Measurements from ENCODE around the gene PML. TPM values are rescaled to one million over a fixed set of nuclear protein-coding genes. Genes with fewer than 3 reads are reported as not detected.

The PML gene
- total and polyA plus RNA-seq, 9 of the 15 experiments (the other 6 are each of a cell fraction or from before 2014, with no cell fraction given), result 5.0 to 50.7 (median 10.1) TPM

DNA sequence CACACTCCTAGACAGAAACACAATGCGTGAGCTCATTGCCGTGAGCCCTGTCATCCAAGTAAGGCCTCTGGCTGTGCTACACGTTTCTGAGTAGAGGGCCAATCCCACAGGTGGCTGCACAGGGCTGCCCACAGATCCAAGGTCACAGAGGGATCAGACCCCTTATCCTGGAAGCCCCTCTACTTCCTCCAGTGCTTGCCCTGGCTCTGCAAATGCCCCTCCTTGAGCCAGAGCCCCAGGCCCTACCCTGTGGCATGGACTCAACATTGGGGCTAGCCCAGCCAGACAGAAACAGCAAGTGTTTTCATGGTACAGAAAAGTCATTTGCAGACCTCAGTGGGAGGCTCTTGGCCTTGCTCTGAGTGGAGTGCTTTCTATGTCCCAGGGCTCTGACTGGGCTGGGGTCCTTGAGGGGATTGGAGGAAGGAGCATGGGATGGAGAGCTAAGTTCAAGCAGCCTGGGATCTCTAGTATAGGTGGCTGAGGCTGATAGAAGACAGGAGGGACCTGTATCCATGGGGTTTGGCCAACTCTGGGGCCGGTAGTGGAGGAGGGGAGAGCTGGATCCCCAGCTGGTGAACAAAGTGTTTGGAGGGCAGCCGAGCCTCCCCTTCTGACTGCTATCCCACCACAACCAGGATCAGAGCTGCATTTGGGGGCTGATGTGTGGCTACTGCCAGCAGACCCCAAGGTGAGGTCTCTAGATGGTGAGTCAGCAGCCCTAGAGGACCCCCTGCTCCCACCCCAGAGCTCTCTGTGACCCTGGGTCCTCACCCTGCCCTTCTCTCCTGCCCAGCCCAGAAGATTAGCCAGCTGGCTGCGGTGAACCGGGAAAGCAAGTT lies 49.1 kb downstream of the PML start (continued):
- TF ChIP-seq, protein P1, sequence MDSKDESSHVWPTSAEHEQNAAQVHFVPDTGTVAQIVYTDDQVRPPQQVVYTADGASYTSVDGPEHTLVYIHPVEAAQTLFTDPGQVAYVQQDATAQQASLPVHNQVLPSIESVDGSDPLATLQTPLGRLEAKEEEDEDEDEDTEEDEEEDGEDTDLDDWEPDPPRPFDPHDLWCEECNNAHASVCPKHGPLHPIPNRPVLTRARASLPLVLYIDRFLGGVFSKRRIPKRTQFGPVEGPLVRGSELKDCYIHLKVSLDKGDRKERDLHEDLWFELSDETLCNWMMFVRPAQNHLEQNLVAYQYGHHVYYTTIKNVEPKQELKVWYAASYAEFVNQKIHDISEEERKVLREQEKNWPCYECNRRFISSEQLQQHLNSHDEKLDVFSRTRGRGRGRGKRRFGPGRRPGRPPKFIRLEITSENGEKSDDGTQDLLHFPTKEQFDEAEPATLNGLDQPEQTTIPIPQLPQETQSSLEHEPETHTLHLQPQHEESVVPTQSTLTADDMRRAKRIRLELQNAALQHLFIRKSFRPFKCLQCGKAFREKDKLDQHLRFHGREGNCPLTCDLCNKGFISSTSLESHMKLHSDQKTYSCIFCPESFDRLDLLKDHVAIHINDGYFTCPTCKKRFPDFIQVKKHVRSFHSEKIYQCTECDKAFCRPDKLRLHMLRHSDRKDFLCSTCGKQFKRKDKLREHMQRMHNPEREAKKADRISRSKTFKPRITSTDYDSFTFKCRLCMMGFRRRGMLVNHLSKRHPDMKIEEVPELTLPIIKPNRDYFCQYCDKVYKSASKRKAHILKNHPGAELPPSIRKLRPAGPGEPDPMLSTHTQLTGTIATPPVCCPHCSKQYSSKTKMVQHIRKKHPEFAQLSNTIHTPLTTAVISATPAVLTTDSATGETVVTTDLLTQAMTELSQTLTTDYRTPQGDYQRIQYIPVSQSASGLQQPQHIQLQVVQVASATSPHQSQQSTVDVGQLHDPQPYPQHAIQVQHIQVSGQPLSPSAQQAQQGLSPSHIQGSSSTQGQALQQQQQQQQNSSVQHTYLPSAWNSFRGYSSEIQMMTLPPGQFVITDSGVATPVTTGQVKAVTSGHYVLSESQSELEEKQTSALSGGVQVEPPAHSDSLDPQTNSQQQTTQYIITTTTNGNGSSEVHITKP (IDR thresholded peaks at IDR 0.05; ENCODE audit: partially characterized antibody), result no peak
- TF ChIP-seq NCOR1 (IDR thresholded peaks at IDR 0.05) (no peak), E2F3 (CRISPR knock-in tag; IDR thresholded peaks at IDR 0.05) (no peak), MEF2A (IDR thresholded peaks at IDR 0.05; ENCODE audit: control insufficient read depth, low read depth, low read length) (no peak), TEAD2 (tag; IDR thresholded peaks at IDR 0.05) (no peak), RBM15 (IDR thresholded peaks at IDR 0.05; ENCODE audit: insufficient read depth, low read length) (no peak), ZNF133 (CRISPR knock-in tag; IDR thresholded peaks at IDR 0.05) (no peak), SRSF9 (IDR thresholded peaks at IDR 0.05; ENCODE audit: borderline replicate concordance, low read depth, low read length) (no peak)
- TF ChIP-seq, protein P2, sequence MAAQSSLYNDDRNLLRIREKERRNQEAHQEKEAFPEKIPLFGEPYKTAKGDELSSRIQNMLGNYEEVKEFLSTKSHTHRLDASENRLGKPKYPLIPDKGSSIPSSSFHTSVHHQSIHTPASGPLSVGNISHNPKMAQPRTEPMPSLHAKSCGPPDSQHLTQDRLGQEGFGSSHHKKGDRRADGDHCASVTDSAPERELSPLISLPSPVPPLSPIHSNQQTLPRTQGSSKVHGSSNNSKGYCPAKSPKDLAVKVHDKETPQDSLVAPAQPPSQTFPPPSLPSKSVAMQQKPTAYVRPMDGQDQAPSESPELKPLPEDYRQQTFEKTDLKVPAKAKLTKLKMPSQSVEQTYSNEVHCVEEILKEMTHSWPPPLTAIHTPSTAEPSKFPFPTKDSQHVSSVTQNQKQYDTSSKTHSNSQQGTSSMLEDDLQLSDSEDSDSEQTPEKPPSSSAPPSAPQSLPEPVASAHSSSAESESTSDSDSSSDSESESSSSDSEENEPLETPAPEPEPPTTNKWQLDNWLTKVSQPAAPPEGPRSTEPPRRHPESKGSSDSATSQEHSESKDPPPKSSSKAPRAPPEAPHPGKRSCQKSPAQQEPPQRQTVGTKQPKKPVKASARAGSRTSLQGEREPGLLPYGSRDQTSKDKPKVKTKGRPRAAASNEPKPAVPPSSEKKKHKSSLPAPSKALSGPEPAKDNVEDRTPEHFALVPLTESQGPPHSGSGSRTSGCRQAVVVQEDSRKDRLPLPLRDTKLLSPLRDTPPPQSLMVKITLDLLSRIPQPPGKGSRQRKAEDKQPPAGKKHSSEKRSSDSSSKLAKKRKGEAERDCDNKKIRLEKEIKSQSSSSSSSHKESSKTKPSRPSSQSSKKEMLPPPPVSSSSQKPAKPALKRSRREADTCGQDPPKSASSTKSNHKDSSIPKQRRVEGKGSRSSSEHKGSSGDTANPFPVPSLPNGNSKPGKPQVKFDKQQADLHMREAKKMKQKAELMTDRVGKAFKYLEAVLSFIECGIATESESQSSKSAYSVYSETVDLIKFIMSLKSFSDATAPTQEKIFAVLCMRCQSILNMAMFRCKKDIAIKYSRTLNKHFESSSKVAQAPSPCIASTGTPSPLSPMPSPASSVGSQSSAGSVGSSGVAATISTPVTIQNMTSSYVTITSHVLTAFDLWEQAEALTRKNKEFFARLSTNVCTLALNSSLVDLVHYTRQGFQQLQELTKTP (IDR thresholded peaks at IDR 0.05; ENCODE audit: low read depth in 1 of 2, partially characterized antibody in 2 of 2), result no peak
- TF ChIP-seq, protein P3, sequence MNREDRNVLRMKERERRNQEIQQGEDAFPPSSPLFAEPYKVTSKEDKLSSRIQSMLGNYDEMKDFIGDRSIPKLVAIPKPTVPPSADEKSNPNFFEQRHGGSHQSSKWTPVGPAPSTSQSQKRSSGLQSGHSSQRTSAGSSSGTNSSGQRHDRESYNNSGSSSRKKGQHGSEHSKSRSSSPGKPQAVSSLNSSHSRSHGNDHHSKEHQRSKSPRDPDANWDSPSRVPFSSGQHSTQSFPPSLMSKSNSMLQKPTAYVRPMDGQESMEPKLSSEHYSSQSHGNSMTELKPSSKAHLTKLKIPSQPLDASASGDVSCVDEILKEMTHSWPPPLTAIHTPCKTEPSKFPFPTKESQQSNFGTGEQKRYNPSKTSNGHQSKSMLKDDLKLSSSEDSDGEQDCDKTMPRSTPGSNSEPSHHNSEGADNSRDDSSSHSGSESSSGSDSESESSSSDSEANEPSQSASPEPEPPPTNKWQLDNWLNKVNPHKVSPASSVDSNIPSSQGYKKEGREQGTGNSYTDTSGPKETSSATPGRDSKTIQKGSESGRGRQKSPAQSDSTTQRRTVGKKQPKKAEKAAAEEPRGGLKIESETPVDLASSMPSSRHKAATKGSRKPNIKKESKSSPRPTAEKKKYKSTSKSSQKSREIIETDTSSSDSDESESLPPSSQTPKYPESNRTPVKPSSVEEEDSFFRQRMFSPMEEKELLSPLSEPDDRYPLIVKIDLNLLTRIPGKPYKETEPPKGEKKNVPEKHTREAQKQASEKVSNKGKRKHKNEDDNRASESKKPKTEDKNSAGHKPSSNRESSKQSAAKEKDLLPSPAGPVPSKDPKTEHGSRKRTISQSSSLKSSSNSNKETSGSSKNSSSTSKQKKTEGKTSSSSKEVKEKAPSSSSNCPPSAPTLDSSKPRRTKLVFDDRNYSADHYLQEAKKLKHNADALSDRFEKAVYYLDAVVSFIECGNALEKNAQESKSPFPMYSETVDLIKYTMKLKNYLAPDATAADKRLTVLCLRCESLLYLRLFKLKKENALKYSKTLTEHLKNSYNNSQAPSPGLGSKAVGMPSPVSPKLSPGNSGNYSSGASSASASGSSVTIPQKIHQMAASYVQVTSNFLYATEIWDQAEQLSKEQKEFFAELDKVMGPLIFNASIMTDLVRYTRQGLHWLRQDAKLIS (CRISPR knock-in tag; IDR thresholded peaks at IDR 0.05), result no peak

Data from K562 (cell line).